Activated CD4-positive, alpha-beta T cell treated with anti-CD3 and anti-CD28 coated beads, Interleukin-2, Interleukin-4, amounts not matched to agents 100 ng/mL and 50 ng/mL, durations not matched to agents 16 hours and 8 hours (primary cell): ENCODE results near the gene CCDC194.

ENCODE experiments used
- DNase-seq: peaks from one replicate; pipeline ENCODE4 v3.0.0-alpha.2; 2020; ENCODE audit warnings: low spot score

The CCDC194 gene

DNA sequence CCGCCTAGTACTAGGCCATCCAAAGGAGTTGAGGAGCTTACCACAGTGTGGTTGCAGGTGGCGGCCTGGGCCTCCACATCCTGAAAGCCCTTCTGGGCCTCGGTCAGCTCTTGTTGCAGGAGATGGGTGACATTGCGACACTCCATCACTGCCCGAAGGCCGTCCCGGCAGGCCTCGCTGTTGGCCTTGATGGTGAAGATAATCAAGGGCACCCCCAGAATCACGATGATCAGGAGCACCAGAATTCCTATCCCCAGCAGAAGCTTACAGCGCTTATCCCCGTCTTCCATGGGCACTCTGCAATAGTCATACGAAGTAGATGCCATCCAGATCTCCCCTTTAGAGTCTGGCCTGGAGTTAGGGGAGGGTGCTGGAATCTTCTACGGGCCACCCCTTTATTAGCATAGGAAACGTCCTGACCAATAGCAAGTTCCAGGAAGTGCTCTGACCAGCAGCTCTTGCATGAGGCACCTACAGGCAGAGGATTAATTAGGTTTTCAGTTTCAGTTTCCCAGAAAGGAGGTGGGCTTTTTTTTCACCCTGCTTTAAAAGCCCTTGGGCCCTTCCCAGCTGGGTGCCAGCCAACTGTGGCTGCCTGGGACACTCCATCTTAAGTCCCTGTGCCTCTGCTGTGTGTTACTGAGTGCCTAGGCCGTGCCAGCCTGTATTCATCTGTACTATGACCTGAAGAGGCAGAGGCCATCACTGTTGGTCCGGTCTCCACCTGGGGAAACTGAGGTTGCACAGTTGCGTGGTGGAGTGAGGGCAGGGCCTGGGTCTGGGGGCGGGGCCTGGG lies 11.5 kb upstream of the CCDC194 start, which contains the start of gene BST2:
TSS of gene BST2 (minus strand) at position 381 of the 796 bp plus-strand sequence. CDS start at position 326, 55 bp downstream.
- peak; percentile 85 for DNase-seq

DNA sequence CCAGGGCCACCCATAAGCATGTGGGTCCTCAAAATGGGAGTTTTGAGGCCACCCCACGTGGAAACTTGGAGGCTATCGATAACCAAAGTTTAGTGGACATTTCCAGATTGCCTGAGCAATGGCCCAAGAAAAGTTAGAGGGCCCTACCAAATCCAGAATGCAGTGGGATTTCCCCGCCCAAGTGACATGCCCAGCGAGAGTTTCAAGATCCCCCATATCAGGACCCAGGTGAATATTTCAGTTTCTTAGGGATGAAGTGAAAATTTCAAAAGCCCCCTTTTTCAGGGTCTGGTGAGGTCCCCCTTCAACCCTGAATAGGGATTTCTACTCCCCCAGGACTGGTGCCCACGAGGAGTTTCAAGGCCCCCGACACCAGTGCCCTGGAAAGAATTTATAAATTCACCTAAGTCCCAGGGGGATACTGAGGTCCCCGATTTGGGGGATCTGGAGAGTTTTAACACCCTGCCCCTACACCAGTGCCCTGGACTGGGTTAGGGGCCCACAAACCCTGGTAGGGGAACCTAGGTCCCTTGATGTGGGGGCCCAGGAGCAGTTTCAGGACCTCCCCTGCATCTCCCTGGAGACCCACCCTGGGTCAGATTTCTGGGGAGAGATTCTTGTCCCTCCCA lies 10.7 kb upstream of the CCDC194 start:
- peak; percentile 25 for DNase-seq

DNA sequence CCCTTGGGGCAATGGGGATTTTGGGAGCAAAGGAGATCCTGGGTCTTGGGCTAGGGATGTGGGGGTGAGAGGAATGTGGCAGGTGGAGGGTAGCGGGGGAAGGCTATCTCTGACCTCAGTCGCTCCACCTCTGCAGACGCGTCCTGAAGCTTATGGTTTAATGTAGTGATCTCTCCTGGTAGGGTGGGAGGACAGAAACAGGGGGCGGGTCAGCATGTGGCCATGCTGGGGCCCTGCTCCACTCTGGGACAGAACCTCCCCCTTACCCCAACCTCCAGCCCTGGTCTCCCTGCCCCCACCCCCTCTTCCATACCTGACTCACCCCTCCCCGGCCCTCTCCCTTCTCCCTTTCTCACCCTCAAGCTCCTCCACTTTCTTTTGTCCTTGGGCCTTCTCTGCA lies 10.0 kb upstream of the CCDC194 start:
- peak; percentile 27 for DNase-seq

GRCh38 chr19:17402982-17403855 lies 9.2 kb upstream of the CCDC194 start:
- DNase-seq: peak; percentile 50

GRCh38 chr19:17401628-17402027 lies 7.6 kb upstream of the CCDC194 start:
- no peak for DNase-seq

- no peak for DNase-seq
Measured at GRCh38 chr19:17398902-17399527, 5.0 kb upstream of the CCDC194 start.

DNA sequence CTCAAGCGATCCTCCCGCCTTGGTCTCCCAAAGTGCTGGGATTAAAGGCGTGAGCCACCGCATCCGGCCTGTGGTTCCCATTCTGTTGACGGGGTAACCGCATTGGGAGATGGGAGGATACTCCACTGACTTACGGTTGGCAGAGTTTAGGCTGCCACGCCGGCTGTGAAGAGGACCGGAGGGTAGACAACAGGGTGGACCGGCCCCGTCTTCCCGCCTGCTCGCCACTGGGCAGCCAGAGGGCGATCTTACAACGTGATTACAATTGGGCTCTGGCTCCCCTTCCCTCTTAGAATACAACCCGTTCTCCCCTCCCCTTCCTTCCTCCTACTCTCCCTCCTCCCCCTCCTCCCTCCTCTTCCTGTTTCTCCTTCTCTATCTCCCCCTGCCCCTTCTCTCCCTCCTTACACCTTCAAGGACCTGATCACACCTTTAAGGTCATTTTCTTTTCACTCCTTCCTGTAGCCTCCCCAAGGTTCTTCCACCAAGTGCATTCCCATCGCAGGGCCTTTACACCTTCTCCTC lies 957 bp upstream of the CCDC194 start:
- peak; percentile 86 for DNase-seq

- DNase-seq: no peak
Measured at GRCh38 chr19:17393002-17393401, 994 bp downstream of the CCDC194 start.

DNA sequence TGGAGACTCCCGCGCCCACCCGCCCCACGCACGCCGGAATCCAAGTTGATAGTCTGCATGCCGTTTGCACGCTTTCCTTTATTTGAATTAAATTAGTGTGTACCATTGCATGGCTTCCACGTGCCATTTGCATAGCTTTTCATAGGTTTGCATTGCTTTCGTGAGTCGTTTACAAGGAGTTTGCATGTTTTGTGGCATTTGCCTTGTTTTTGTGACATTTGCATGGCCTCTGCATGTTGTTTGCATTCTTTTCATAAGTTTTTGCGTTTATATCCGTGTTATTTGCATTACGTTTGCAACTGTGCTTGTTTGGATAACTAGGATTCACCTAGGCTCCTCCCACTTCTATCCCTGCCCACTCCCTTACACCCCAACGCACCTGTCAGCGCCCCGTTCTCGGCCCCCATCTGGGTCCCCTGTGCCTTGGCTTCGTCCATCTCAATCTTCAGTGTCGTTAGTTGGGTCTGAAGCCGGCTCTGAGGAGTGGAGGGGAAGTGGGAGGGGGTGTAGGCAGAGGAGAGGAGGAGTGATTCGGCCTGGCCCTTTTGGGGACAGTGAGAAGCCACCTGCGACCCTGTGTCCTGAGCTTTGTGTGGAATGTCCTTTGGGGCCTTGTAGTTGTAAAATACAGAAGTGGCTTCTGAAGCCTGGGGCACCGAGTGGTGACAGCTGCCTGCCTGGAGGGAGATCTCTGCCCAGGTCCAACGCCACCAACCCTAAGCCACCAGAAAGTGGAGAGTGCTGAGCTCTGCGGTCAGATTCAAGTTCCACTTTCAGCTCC lies 2.4 kb downstream of the CCDC194 start:
- no peak for DNase-seq

DNA sequence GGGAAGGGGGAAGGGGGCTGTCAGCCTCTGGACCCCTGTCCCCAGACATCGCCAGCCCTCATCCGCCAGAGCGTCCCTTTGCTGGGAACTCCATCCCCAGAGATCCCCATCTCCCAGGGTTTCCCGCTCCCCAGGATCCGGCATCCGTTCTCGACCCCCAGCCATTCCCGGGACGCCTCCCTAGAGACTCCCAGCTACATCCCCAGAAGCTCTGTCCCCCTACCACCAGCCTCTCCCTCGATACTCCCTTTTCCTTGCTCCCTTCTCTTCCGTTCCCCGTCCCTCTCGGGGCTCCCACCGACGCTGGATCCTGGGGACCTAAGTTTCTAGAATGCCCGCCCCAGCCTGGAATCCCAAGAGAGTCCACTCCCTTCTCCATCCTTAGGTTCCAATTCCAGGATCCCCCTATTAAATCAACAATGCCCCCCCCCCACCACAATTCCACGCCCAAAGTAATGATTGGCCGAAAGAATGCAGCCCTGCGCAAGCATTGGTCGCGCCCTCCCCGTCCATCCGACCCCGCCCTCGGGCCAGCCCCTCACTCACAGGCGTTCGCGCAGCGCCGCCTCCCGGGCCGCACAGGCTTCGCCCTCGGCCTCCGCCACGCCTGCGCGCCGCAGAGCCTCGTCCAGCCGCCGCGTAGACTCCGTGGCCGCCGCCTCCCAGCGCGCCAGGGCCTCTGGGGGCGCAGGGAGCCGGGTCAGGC lies 3.2 kb downstream of the CCDC194 start:
- peak; percentile 90 for DNase-seq

DNA sequence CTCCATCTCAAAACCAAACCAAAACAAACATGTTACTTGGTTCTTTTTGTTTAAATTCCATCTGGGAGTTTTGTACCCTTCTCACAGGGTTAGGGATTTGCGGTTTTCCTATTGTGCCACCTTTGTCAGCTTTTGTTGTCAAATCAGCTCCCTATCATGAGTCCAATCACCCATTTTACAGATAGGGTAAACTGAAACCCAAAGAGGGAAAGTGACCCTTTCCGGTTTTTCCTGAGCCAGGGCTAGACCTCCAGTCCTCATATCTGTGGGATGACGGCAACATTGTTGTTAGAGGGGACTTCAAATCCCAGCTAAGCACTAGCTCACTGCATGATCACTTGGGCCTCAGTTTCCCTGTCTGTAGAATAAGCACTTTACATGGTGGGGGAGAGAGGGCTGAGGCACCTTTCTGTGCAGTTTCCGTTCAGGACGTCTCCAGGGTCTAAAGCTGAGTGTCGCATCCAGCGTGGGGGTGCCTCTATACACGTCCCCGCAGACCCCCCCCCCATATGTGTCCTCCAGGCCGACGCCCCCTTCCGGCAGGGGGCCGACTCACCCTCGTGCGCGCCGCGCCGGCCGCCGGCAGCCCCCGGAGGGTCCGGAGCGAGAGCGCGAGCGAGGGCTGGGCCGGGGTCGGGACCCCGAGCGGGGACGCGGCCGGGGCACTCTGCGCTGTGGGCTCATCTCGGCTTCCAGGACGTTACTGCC lies 3.9 kb downstream of the CCDC194 start:
- DNase-seq: no peak

GRCh38 chr19:17389288-17389687 lies 4.7 kb downstream of the CCDC194 start:
- DNase-seq: no peak

- DNase-seq: peak; percentile 55
Measured at GRCh38 chr19:17385878-17386611, 8.0 kb downstream of the CCDC194 start.

- DNase-seq: no peak
Measured at GRCh38 chr19:17380426-17381138, 13.4 kb downstream of the CCDC194 start.

DNA sequence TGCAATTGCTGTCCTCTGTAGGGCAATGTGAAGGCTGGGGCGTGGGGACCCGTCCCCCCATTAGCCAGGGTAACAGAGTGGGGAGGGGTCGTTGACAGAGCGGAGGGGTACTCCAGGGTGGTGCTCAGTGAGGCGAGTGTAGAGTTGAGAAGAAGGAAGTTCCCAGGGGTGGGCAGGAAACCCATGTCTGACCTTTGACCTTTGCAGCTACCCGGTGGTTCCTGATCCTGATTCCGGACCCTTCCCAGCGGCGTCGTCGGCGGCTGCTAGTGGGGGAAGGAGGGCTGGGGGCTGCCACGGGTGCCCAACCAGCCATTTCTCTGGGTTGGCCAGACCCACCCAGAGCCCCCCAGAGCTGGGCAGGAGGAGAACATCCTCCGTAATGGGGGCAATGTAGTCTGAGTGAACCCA lies 14.8 kb downstream of the CCDC194 start:
- DNase-seq: no peak

- no peak for DNase-seq
Measured at GRCh38 chr19:17378271-17378670, 15.7 kb downstream of the CCDC194 start.

GRCh38 chr19:17376935-17377600 lies 16.9 kb downstream of the CCDC194 start, which contains the start of gene PLVAP:
TSS of gene PLVAP (minus strand) at chr19:17377342. CDS start at chr19:17377288, 54 bp downstream.
- DNase-seq: no peak
